MCF 10A (cell line): ENCODE measurements around the gene RARS2. TPM values are rescaled to one million over a fixed set of nuclear protein-coding genes. Genes with fewer than 3 reads are reported as not detected.

Experiments
- total RNA-seq: library from RNA; stranded (reverse); gene quantifications from 2 replicates; pipeline ENCODE4 v1.2.3, GENCODE V29; 2022

The RARS2 gene
- total RNA-seq, 1 experiment from 2014 or later = 29.9 TPM

Other genes starting within 250 kb of the RARS2 start
- gene C6orf163, start 245.2 kb downstream of the RARS2 start, total RNA-seq = 1.0 and 2.6 TPM in 2 replicates
- 0.27 TPM in 1 of 2 replicates, not detected in the other for gene CFAP206, start 182.0 kb downstream of the RARS2 start, total RNA-seq
- 10.3 and 12.1 TPM in 2 replicates for gene SLC35A1, start 117.0 kb downstream of the RARS2 start, total RNA-seq
- 19.4 and 21.1 TPM in 2 replicates for gene ORC3, start 148 bp upstream of the RARS2 start, total RNA-seq
- 47.6 and 48.1 TPM in 2 replicates for gene AKIRIN2, start 112.2 kb upstream of the RARS2 start, total RNA-seq